ENCODE measurements around the gene C1QTNF6. TPM values are rescaled to one million over a fixed set of nuclear protein-coding genes. Genes with fewer than 3 reads are reported as not detected.

C1QTNF6 gene
- total and polyA plus RNA-seq, 2 of the 8 experiments (the other 6 are each of a cell fraction or from before 2014, with no cell fraction given) = 3.1 to 6.5 TPM

Small RNAs within 50 kb of the gene (small RNA-seq; reads per million reads assigned to genes)
- not detected for gene Z82188.1 (ENCODE audit: insufficient read depth)

Other genes starting within 250 kb of the C1QTNF6 start
- gene TST, start 168.8 kb downstream of the C1QTNF6 start, total RNA-seq (2021; fragmentation: NEBNext Ultra II Directional; extraction: Animal tissue kit (Norgen Biotek cat#: 25700)) = 22.6 and 23.6 TPM in 2 replicates
- 61.6 and 82.8 TPM in 2 replicates for gene TST, start 168.8 kb downstream of the C1QTNF6 start, polyA plus RNA-seq (2011; rRNA removed)
- 86.0 and 89.9 TPM in 2 replicates for gene MPST, start 168.5 kb downstream of the C1QTNF6 start, total RNA-seq (2021; fragmentation: NEBNext Ultra II Directional; extraction: Animal tissue kit (Norgen Biotek cat#: 25700))
- gene MPST, start 168.5 kb downstream of the C1QTNF6 start, polyA plus RNA-seq (2011; rRNA removed) = 124 and 229 TPM in 2 replicates
- gene KCTD17, start 136.5 kb downstream of the C1QTNF6 start, total RNA-seq (2021; fragmentation: NEBNext Ultra II Directional; extraction: Animal tissue kit (Norgen Biotek cat#: 25700)) = 35.8 and 39.4 TPM in 2 replicates
- 44.0 and 69.0 TPM in 2 replicates for gene KCTD17, start 136.5 kb downstream of the C1QTNF6 start, polyA plus RNA-seq (2011; rRNA removed)
- gene TMPRSS6, start 78.5 kb downstream of the C1QTNF6 start, total RNA-seq (2021; fragmentation: NEBNext Ultra II Directional; extraction: Animal tissue kit (Norgen Biotek cat#: 25700)) = not detected in 2 replicates
- gene TMPRSS6, start 78.5 kb downstream of the C1QTNF6 start, polyA plus RNA-seq (2011; rRNA removed) = 0.02 and 0.05 TPM in 2 replicates
- 0.67 and 1.3 TPM in 2 replicates for gene IL2RB, start 38.3 kb downstream of the C1QTNF6 start, total RNA-seq (2021; fragmentation: NEBNext Ultra II Directional; extraction: Animal tissue kit (Norgen Biotek cat#: 25700))
- gene IL2RB, start 38.3 kb downstream of the C1QTNF6 start, polyA plus RNA-seq (2011; rRNA removed) = 0.67 and 1.1 TPM in 2 replicates
- gene SSTR3, start 24.2 kb upstream of the C1QTNF6 start, total RNA-seq (2021; fragmentation: NEBNext Ultra II Directional; extraction: Animal tissue kit (Norgen Biotek cat#: 25700)) = 0.22 and 0.54 TPM in 2 replicates
- gene SSTR3, start 24.2 kb upstream of the C1QTNF6 start, polyA plus RNA-seq (2011; rRNA removed) = 0.61 and 0.77 TPM in 2 replicates
- 2.1 and 2.3 TPM in 2 replicates for gene RAC2, start 56.0 kb upstream of the C1QTNF6 start, total RNA-seq (2021; fragmentation: NEBNext Ultra II Directional; extraction: Animal tissue kit (Norgen Biotek cat#: 25700))
- 4.3 and 6.1 TPM in 2 replicates for gene RAC2, start 56.0 kb upstream of the C1QTNF6 start, polyA plus RNA-seq (2011; rRNA removed)
- gene CYTH4, start 94.3 kb upstream of the C1QTNF6 start, total RNA-seq (2021; fragmentation: NEBNext Ultra II Directional; extraction: Animal tissue kit (Norgen Biotek cat#: 25700)) = not detected in 2 replicates
- 0.08 and 0.09 TPM in 2 replicates for gene CYTH4, start 94.3 kb upstream of the C1QTNF6 start, polyA plus RNA-seq (2011; rRNA removed)
- 0.63 and 0.88 TPM in 2 replicates for gene ELFN2, start 239.2 kb upstream of the C1QTNF6 start, total RNA-seq (2021; fragmentation: NEBNext Ultra II Directional; extraction: Animal tissue kit (Norgen Biotek cat#: 25700))
- 0.88 and 1.3 TPM in 2 replicates for gene ELFN2, start 239.2 kb upstream of the C1QTNF6 start, polyA plus RNA-seq (2011; rRNA removed)

Measured in H1 (cell line).